RWPE1 (cell line): ENCODE results near the gene USP47.

Experiments
- CTCF ChIA-PET: fragments of 350-600 bp; sonication (Branson Sonifier 250); formaldehyde crosslinking; extraction: SDS; loops from one replicate; lab custom pipeline; 2021; lab: Yijun Ruan, JAX
- POLR2A ChIA-PET: fragments of 400-600 bp; formaldehyde crosslinking; extraction: SDS; loops from one replicate; lab custom pipeline; 2020; ENCODE audit warnings: antibody characterized with exemption; ENCODE audit not compliant: low non-redundant PET; lab: Yijun Ruan, JAX
- DNase-seq: peaks from one replicate; pipeline ENCODE4 v3.0.0; 2012; ENCODE audit warnings: low spot score
- H3K27ac ChIP-seq: fragments of 450-650 bp; 2 replicates; pipeline ENCODE4 v1.5.1; 2017
- CTCF ChIP-seq: fragments of 450-650 bp; conservative IDR thresholded peaks from 2 replicates; pipeline ENCODE4 v1.5.1; 2017; ENCODE audit warnings: low read depth, mild to moderate bottlenecking

Gene USP47

GRCh38 chr11:11956006-11956405, 114.2 kb downstream of the USP47 start:
- TF ChIP-seq CTCF = no peak
- no peak for DNase-seq
- no peak overlapping the region for H3K27ac ChIP-seq
- ChIA-PET CTCF (interaction anchor here (1.4 kb wide), 1 partner anchor 11 kb away, joined by 4 read pairs; no protein-coding TSS in a partner anchor), POLR2A (no interaction called here)

- CTCF ChIA-PET = interaction anchor here (0.8 kb wide), 1 partner anchor 8 kb away, joined by 7 read pairs; no protein-coding TSS in a partner anchor
- no peak for DNase-seq
- TF ChIP-seq CTCF = no peak
- POLR2A ChIA-PET = interaction anchor here (0.5 kb wide), 1 partner anchor 87 kb away, joined by 3 read pairs; no protein-coding TSS in a partner anchor
- 0 out of 2 replicates have a peak overlapping the region, but pooled peaks have one; percentile 38 for H3K27ac ChIP-seq
These were observed 116.8 kb downstream of the USP47 start for GRCh38 chr11:11958403-11959231.

- no peak for TF ChIP-seq CTCF
- H3K27ac ChIP-seq = no peak overlapping the region
- ChIA-PET CTCF (interaction anchor here (0.7 kb wide), 1 partner anchor 521 kb away, joined by 4 read pairs; no protein-coding TSS in a partner anchor), POLR2A (no interaction called here)
- DNase-seq = no peak
These were observed 117.8 kb downstream of the USP47 start for GRCh38 chr11:11959601-11960000.

GRCh38 chr11:11960687-11961086, 118.9 kb downstream of the USP47 start:
- CTCF ChIA-PET = interaction anchor here (0.8 kb wide), 1 partner anchor 48 kb away, joined by 3 read pairs; the partner anchor contains the start of gene DKK3

GRCh38 chr11:11961399-11962028, 119.7 kb downstream of the USP47 start:
- ChIA-PET CTCF (interaction anchor here (0.8 to 1.4 kb wide), 2 partner anchors 47 to 83 kb away, joined by 3 read pairs; partner anchors contain the start of gene DKK3), POLR2A (interaction anchor here (0.6 kb wide), 1 partner anchor 1179 kb away, joined by 3 read pairs; no protein-coding TSS in a partner anchor)
- TF ChIP-seq CTCF = no peak
- peak overlapping the region; percentile 57 for H3K27ac ChIP-seq
- DNase-seq = no peak

More at GRCh38 chr11:11960687-11961086, 118.9 kb downstream of the USP47 start:
- DNase-seq = no peak
- no peak for TF ChIP-seq CTCF
- H3K27ac ChIP-seq = no peak overlapping the region
- POLR2A ChIA-PET = no interaction called here

GRCh38 chr11:11963067-11963466, 121.3 kb downstream of the USP47 start:
- no peak for TF ChIP-seq CTCF
- H3K27ac ChIP-seq = no peak overlapping the region
- CTCF ChIA-PET = no interaction called here
- no peak for DNase-seq
- POLR2A ChIA-PET = no interaction called here
